ENCODE measurements around the gene CTXN3.

CTXN3 gene

DNA sequence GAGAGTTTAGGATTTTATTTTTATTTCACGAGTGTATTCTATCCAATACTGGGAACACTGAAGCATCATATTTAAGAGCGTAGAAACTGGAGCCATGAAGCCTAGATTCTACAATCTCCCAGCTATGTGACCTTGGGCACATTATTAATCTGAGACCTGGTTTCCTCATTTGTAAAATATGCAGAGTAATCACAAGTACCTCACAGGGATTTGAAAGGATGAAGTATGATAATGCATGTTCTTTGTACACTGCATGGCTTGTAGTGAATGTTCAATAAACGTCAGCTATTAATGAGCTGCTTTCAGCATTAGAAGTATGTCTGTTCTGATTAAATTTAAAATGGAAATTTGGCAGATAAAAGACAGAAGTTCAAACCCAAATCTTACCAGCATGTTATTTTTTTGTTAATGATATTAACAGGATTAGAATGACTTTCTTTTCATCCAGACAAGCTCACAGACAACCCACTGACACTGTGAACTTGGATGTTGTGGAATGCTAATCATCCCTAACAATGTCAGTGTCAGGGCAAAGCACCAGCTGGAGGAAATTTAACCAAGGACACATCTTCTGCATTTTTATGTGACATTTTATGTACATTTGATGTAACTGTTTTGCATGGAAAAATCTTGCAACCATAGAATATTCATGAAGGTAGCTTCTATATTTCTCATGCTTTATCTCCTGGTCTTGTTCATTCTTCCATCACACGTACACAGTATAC lies 27.1 kb upstream of the CTXN3 start:
- TF ChIP-seq ZNF274 (IDR thresholded peaks at IDR 0.05; ENCODE audit: low read depth, low read length) (no peak), YY1 (IDR thresholded peaks at IDR 0.05; ENCODE audit: insufficient read depth, insufficient read length) (no peak), SUZ12 (IDR thresholded peaks at IDR 0.05; ENCODE audit: extremely low read depth, insufficient read depth, insufficient read length) (no peak)
- Histone ChIP-seq H3K27me3 (ENCODE audit: insufficient read depth, insufficient read length) (no peaks in the 10 kb centered on the region), H3K9ac (ENCODE audit: insufficient read length, low read depth) (no peak overlapping the region), H3K36me3 (ENCODE audit: insufficient read depth, insufficient read length, low read length) (no peaks in the 10 kb centered on the region), H3K9me3 (ENCODE audit: insufficient read depth, low read length) (no peaks in the 10 kb centered on the region), H3K4me1 (ENCODE audit: insufficient read depth, insufficient read length) (no peaks in the 10 kb centered on the region), H3K4me3 (ENCODE audit: insufficient read length, low read depth) (no peak overlapping the region)
- no peak for DNase-seq (ENCODE audit: low read depth, low spot score)

GRCh38 chr5:127634007-127634406 lies 14.9 kb upstream of the CTXN3 start:
- no peaks in the 10 kb centered on the region for H3K9me3 ChIP-seq (ENCODE audit: insufficient read depth, low read length)
- H3K4me3 ChIP-seq (ENCODE audit: insufficient read length, low read depth) = no peak overlapping the region
- H3K27me3 ChIP-seq (ENCODE audit: insufficient read depth, insufficient read length) = no peaks in the 10 kb centered on the region
- DNase-seq (ENCODE audit: low read depth, low spot score) = no peak
- H3K4me1 ChIP-seq (ENCODE audit: insufficient read depth, insufficient read length) = no peaks in the 10 kb centered on the region
- no peak overlapping the region for H3K9ac ChIP-seq (ENCODE audit: insufficient read length, low read depth)
- TF ChIP-seq YY1 (IDR thresholded peaks at IDR 0.05; ENCODE audit: insufficient read depth, insufficient read length) (no peak), ZNF274 (IDR thresholded peaks at IDR 0.05; ENCODE audit: low read depth, low read length) (no peak), SUZ12 (IDR thresholded peaks at IDR 0.05; ENCODE audit: extremely low read depth, insufficient read depth, insufficient read length) (no peak)
- H3K36me3 ChIP-seq (ENCODE audit: insufficient read depth, insufficient read length, low read length) = no peaks in the 10 kb centered on the region

- no peaks in the 10 kb centered on the region for H3K36me3 ChIP-seq (ENCODE audit: insufficient read depth, insufficient read length, low read length)
- TF ChIP-seq ZNF274 (IDR thresholded peaks at IDR 0.05; ENCODE audit: low read depth, low read length) (no peak), SUZ12 (IDR thresholded peaks at IDR 0.05; ENCODE audit: extremely low read depth, insufficient read depth, insufficient read length) (no peak), YY1 (IDR thresholded peaks at IDR 0.05; ENCODE audit: insufficient read depth, insufficient read length) (no peak)
Observed at GRCh38 chr5:127639828-127640227, 9.1 kb upstream of the CTXN3 start.

DNA sequence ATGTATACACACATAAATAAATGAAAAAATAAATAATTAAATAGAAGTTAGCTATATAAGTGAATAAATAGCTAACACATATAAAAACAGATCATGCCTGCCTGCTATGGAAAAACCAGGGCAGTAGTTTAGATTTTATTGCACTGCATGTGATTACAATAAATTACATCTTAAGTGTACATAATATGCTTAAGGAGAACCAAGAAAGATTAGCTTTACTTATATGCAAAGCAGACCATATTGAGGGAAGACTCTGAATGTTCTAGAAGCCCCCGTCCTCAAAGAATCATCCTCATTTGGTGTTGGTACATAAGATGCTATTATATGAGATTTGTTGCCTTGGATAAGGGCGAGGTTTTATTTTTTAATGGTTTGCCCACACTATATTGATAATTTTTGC lies 5.9 kb upstream of the CTXN3 start:
- no peak overlapping the region for H3K4me3 ChIP-seq (ENCODE audit: insufficient read length, low read depth)
- no peaks in the 10 kb centered on the region for H3K4me1 ChIP-seq (ENCODE audit: insufficient read depth, insufficient read length)
- TF ChIP-seq YY1 (IDR thresholded peaks at IDR 0.05; ENCODE audit: insufficient read depth, insufficient read length) (no peak), SUZ12 (IDR thresholded peaks at IDR 0.05; ENCODE audit: extremely low read depth, insufficient read depth, insufficient read length) (no peak), ZNF274 (IDR thresholded peaks at IDR 0.05; ENCODE audit: low read depth, low read length) (no peak)
- H3K9me3 ChIP-seq (ENCODE audit: insufficient read depth, low read length) = no peaks in the 10 kb centered on the region
- no peaks in the 10 kb centered on the region for H3K36me3 ChIP-seq (ENCODE audit: insufficient read depth, insufficient read length, low read length)
- no peak overlapping the region for H3K9ac ChIP-seq (ENCODE audit: insufficient read length, low read depth)
- DNase-seq (ENCODE audit: low read depth, low spot score) = no peak
- H3K27me3 ChIP-seq (ENCODE audit: insufficient read depth, insufficient read length) = no peaks in the 10 kb centered on the region

More at GRCh38 chr5:127639828-127640227, 9.1 kb upstream of the CTXN3 start:
- Histone ChIP-seq H3K9me3 (ENCODE audit: insufficient read depth, low read length) (no peaks in the 10 kb centered on the region), H3K4me1 (ENCODE audit: insufficient read depth, insufficient read length) (no peaks in the 10 kb centered on the region), H3K4me3 (ENCODE audit: insufficient read length, low read depth) (no peak overlapping the region), H3K9ac (ENCODE audit: insufficient read length, low read depth) (no peak overlapping the region), H3K27me3 (ENCODE audit: insufficient read depth, insufficient read length) (no peaks in the 10 kb centered on the region)
- no peak for DNase-seq (ENCODE audit: low read depth, low spot score)

GRCh38 chr5:127643607-127644006 lies 5.3 kb upstream of the CTXN3 start:
- no peaks in the 10 kb centered on the region for H3K27me3 ChIP-seq (ENCODE audit: insufficient read depth, insufficient read length)
- no peak for TF ChIP-seq YY1 (IDR thresholded peaks at IDR 0.05; ENCODE audit: insufficient read depth, insufficient read length)
- no peak for TF ChIP-seq SUZ12 (IDR thresholded peaks at IDR 0.05; ENCODE audit: extremely low read depth, insufficient read depth, insufficient read length)
- TF ChIP-seq ZNF274 (IDR thresholded peaks at IDR 0.05; ENCODE audit: low read depth, low read length) = no peak
- no peak for DNase-seq (ENCODE audit: low read depth, low spot score)
- no peaks in the 10 kb centered on the region for H3K36me3 ChIP-seq (ENCODE audit: insufficient read depth, insufficient read length, low read length)
- H3K9ac ChIP-seq (ENCODE audit: insufficient read length, low read depth) = no peak overlapping the region
- H3K4me3 ChIP-seq (ENCODE audit: insufficient read length, low read depth) = no peak overlapping the region
- no peaks in the 10 kb centered on the region for H3K9me3 ChIP-seq (ENCODE audit: insufficient read depth, low read length)
- no peaks in the 10 kb centered on the region for H3K4me1 ChIP-seq (ENCODE audit: insufficient read depth, insufficient read length)

DNA sequence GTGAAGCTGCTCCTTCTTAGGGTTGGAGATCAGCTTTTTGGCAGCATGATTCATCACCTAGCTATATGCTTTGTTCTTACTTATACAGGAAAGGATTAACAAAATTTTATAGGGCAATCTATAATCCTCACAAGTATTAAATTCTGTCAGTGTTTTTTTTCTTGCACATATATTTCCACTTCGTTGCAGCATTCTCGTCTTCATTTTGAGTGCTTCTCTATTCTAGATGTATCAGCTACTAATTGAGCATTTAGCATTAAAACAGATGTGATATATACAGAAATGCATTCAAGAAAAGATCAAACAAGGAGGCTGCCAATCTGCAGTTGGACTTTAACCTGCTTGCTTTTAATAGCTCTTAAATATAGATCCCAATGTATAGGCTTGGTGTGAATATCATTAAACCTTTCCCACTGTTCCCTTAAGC lies 3.6 kb upstream of the CTXN3 start:
- H3K9ac ChIP-seq (ENCODE audit: insufficient read length, low read depth) = no peak overlapping the region
- no peaks in the 10 kb centered on the region for H3K36me3 ChIP-seq (ENCODE audit: insufficient read depth, insufficient read length, low read length)
- H3K27me3 ChIP-seq (ENCODE audit: insufficient read depth, insufficient read length) = no peaks in the 10 kb centered on the region
- no peak overlapping the region for H3K4me3 ChIP-seq (ENCODE audit: insufficient read length, low read depth)
- no peak for DNase-seq (ENCODE audit: low read depth, low spot score)
- no peaks in the 10 kb centered on the region for H3K9me3 ChIP-seq (ENCODE audit: insufficient read depth, low read length)
- TF ChIP-seq SUZ12 (IDR thresholded peaks at IDR 0.05; ENCODE audit: extremely low read depth, insufficient read depth, insufficient read length) = no peak
- no peak for TF ChIP-seq ZNF274 (IDR thresholded peaks at IDR 0.05; ENCODE audit: low read depth, low read length)
- TF ChIP-seq YY1 (IDR thresholded peaks at IDR 0.05; ENCODE audit: insufficient read depth, insufficient read length) = no peak
- H3K4me1 ChIP-seq (ENCODE audit: insufficient read depth, insufficient read length) = no peaks in the 10 kb centered on the region

DNA sequence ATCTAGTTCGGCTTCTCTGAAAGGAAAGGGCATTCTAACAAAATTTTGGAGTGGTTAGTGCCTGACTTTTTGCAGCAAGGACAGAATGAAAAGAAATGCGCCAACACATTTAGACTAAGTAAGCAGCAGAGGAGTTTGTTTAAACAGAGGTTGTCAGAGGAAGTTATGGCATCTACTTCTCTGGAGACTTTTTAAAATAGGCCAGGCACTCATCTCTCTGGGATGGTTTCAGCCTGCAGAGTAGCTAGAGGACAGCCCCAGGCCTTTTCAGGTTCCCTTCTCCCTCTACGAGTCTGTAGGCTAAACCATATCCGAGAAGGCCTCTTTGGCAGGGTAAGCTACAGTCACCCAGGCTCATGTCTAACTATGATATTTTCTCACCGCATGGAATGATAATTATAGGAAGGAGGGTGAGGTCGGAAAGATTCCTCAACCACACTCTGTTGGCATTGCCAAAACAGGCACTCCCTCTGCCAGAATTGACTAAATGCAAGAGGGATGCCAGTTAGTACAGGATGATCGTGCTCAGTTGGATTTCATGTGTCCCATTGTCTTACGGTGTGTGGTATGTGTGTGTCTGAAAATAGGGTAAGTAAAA lies 1.4 kb upstream of the CTXN3 start:
- Histone ChIP-seq H3K9me3 (ENCODE audit: insufficient read depth, low read length) (no peaks in the 10 kb centered on the region), H3K9ac (ENCODE audit: insufficient read length, low read depth) (no peak overlapping the region), H3K36me3 (ENCODE audit: insufficient read depth, insufficient read length, low read length) (no peaks in the 10 kb centered on the region), H3K4me1 (ENCODE audit: insufficient read depth, insufficient read length) (no peaks in the 10 kb centered on the region), H3K27me3 (ENCODE audit: insufficient read depth, insufficient read length) (no peaks in the 10 kb centered on the region), H3K4me3 (ENCODE audit: insufficient read length, low read depth) (no peak overlapping the region)
- TF ChIP-seq YY1 (IDR thresholded peaks at IDR 0.05; ENCODE audit: insufficient read depth, insufficient read length) (no peak), SUZ12 (IDR thresholded peaks at IDR 0.05; ENCODE audit: extremely low read depth, insufficient read depth, insufficient read length) (no peak), ZNF274 (IDR thresholded peaks at IDR 0.05; ENCODE audit: low read depth, low read length) (no peak)
- no peak for DNase-seq (ENCODE audit: low read depth, low spot score)

Data from NT2/D1 (cell line).